Left ventricle myocardium superior (tissue), 1 donor: ENCODE measurements around the gene MYCL. TPM values are rescaled to one million over a fixed set of nuclear protein-coding genes. Genes with fewer than 3 reads are reported as not detected.

ENCODE experiments used
- ATAC-seq: fragments of 200-7000 bp; cut with Tn5 transposase; one replicate; pipeline ENCODE4 v1.9.1; 2020; ENCODE audit warnings: mild to moderate bottlenecking, moderate library complexity
- DNase-seq: peaks from one replicate; pipeline ENCODE4 v3.0.0-alpha.2; 2020
- intact Hi-C: fragments of 100-400 bp; cut with micrococcal nuclease; formaldehyde crosslinking; loops from one replicate; pipeline ENCODE4 v1.11.0; 2022
- long read RNA-seq: library from polyadenylated mRNA; unstranded; transcript quantifications from one replicate; pipeline ENCODE4 v2.0.0, GENCODE V29; 2021
- total RNA-seq: library from RNA; stranded (reverse); fragmentation: NEBNext Ultra II Directional; extraction: Animal tissue kit (Norgen Biotek cat#: 25700); gene quantifications from one replicate; pipeline ENCODE4 v1.2.1, GENCODE V29; 2021
- donor health status: DM: no; HTN: yes; CAD: no; lungs with severe emphysema.

Gene MYCL, protein sequence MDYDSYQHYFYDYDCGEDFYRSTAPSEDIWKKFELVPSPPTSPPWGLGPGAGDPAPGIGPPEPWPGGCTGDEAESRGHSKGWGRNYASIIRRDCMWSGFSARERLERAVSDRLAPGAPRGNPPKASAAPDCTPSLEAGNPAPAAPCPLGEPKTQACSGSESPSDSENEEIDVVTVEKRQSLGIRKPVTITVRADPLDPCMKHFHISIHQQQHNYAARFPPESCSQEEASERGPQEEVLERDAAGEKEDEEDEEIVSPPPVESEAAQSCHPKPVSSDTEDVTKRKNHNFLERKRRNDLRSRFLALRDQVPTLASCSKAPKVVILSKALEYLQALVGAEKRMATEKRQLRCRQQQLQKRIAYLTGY
- 1.5 TPM for total RNA-seq
- long read RNA-seq, partial matches to known transcripts = 0 of 3 reads
- long read RNA-seq, other reads (novel, unspliced or antisense) = 0 of 3 reads

DNA sequence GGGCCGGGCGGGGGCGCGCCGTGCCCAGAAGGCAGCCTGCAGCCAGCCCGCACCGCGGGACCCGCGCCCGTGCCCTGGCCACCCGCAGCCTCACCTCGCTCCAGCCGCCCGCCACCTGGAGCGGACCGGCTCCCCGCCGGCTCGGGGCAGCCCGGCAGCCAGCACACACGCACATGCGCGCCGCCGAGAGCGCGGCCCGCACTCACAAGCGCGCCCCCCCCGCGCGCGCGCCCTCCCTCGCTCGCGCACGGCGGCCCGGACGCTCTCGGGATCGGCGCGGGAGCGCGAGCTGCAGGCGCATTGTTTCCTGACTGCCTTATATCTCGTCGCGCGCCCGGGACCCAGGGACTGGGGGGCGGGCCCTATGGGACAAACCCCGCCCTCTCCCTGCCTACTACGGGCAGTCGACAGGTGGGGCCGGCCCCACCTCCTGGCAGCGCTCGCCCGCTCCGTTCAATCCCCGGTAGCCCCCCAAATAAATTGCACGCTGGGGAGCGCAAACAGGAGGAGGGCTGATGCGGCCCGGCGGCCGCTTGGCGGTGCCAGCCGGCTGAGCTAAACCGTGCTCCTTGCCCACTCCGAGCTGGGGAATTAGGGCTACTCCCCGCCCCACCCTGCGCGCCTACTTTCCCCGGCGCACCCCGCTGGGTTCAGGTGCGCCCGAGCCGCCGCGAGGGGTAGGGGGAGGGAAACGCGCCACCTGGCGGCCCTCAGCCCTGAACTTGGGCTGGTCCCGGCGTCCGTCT lies at the start of gene MYCL:
MYCL (minus strand) TSS at position 204 of the 746 bp plus-strand sequence. CDS start 483 bp downstream, outside the sequence.
- peak; percentile 84 for DNase-seq
- intact Hi-C loops = loop anchor here (2.0 kb wide), 1 partner anchor 85 kb away; no protein-coding TSS in a partner anchor
- peak; percentile 87 for ATAC-seq

DNA sequence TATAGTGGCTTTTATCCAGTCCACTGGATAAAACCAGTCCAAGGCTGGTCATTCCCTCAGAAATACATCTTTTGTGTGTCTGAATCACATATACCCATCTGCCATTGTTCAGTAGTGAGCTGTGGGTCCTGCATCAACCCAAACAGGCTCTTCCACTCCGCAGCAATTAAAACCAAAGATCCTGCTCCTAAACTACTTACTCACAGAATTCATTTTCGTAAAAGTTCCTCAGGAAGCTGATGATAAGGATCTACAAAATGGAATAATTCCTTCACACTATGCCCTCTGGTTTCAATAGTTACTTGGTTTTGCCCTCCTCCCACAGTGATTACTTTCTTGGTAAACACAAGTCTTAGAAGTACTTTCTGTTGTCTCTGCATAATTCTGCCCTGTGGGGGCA lies 48.2 kb upstream of the MYCL start:
- intact Hi-C loops = no loop called here
- DNase-seq (no peak), ATAC-seq (no peak)

- intact Hi-C loops = no loop called here
- no peak for DNase-seq
- no peak for ATAC-seq
Observed at GRCh38 chr1:39947260-39947659, 45.5 kb upstream of the MYCL start.

GRCh38 chr1:39946216-39946615 lies 44.5 kb upstream of the MYCL start:
- intact Hi-C loops = no loop called here
- DNase-seq (no peak), ATAC-seq (no peak)

DNA sequence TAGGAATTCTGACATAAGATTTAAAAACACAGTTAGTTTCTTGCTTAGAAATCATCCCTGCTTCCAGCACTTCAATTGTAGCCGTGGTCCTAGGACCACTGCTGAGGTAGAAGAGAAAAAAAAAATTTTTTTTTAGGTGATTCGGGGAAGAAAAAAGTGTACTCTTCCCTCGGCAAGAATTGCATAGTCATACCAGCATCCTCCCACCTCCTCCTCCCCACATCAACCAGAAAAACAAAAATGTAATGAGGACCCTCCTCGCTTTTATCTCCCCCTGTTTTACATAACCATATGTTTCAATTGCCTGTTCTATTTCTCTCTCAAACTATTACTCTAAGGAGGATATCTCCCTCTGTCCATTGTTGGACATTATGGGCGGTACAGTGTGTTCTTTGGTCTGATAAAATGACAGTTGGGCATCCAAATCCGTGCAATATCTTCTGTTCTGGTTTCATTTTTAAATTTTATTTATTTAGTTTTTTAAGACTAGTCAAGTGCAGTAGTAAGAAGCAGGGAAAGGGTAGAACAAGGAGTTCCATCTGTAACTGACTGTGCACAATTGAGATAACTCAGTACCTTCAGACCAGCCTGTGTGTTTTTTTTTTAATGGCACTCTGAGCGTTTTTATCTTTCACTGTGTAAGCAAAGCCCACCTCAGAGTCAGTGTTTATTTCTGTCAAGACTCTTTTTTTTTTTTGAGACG lies 42.8 kb upstream of the MYCL start:
- intact Hi-C loops = no loop called here
- ATAC-seq = no peak
- DNase-seq = no peak

DNA sequence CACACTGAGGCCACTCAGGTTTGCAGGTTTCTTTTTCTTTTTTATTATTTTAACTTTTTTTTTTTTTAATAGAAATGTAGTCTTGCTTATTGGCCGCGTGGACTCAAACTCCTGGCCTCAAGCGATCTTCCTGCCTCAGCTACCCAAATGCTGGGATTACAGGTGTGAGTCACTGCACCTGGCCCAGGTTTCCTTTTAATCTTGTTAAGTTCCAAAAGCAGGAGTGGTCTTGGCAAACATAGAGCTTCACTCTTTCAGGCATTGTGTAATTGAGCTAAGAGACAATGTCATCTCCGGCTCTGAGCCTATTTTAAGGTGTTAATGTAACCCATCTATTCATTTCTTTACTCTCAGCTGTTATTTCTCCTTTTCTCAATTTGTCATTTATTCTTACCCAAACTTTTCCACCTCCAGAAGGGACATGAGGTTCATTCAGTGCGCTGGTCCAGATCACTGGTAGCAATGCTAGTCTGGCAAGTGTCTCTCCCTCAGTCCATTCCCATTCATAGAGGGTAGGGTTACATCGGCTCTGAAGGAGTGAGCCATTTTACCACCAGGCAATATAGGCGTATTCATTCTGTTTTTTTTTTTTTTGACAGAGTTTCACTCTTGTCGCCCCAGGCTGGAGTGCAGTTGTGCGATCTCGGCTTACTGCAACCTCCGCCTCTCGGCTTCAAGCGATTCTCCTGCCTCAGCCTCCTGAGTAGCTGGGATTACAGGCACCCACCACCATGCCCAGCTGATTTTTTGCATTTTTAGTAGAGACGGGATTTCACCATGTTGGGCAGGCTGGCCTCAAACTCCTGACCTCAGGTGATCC lies 42.0 kb upstream of the MYCL start:
- intact Hi-C loops = no loop called here
- no peak for ATAC-seq
- DNase-seq = no peak

GRCh38 chr1:39940980-39941871 lies 39.5 kb upstream of the MYCL start:
- ATAC-seq (no peak), DNase-seq (no peak)
- intact Hi-C loops = no loop called here

DNA sequence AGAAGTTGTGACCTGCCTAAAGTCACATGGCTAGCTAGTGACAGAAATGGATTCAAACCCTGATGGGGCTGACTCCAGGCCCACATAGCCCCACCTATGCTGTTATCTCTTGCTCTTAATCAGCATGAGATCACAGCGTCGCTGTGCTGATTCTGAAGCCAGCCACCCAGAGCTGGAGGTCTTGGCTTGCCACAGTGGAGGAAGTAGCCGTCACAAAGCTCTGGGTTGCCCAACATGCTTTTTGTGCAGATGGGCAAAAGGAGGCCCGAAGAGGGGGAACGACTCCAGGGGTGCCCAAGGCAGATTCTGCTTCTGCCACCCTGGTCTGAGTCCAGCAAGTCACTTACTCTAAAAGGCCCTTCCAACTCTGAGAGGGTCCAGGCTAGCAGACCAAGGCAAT lies 38.5 kb upstream of the MYCL start:
- DNase-seq = peak; percentile 41
- intact Hi-C loops = no loop called here
- ATAC-seq = peak; percentile 34

GRCh38 chr1:39938856-39939255 lies 37.1 kb upstream of the MYCL start:
- DNase-seq (no peak), ATAC-seq (no peak)
- intact Hi-C loops = no loop called here

GRCh38 chr1:39936724-39937491 lies 35.2 kb upstream of the MYCL start:
- DNase-seq = no peak
- intact Hi-C loops = no loop called here
- ATAC-seq = peak; percentile 61

DNA sequence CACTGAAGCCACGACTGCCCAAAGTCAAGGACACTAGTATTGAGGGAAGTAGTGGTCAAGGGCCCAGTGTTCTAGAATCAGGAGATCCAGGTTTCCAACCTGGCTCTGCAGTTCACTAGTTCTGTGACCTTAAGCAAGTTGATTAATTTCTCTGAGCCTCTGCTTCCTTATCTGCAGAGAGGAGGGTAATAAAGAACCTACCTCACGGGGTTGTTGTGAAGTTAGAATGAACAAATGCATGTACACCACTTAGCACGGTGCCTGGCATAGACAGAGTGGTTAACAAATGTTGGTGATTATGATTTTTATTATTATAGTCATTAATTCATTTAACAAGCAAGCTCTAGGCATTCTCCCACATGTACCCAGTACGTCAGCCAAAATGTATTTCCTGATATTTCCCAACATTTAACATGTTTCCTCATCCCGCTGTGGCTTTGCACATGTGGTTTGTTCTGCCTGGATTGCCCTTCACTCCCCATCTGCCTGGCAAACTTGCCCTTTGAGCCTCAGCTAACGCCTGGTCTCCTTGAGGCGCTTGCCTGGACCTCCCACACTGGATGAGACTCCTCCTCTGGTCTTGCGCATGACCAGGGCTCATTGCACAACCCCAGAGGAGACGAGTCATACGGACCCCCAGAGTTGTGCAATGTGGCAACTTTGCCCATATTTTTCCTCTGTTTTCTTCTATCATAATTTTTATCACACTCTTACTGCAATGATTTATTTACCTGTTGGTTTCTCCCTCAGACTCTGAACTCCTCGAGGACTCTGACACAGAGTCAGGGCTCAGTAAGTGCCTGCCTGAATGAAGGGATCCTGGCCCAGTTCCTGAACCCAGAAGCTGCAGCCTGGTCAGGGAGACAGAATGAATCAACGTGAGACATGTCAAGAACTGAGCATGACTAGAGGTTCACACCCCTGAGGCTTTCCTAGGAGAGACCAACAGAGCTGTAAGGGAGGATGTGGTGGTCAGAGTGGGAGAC lies 32.5 kb upstream of the MYCL start:
- DNase-seq (peak; percentile 64), ATAC-seq (peak; percentile 93)
- intact Hi-C loops = no loop called here

DNA sequence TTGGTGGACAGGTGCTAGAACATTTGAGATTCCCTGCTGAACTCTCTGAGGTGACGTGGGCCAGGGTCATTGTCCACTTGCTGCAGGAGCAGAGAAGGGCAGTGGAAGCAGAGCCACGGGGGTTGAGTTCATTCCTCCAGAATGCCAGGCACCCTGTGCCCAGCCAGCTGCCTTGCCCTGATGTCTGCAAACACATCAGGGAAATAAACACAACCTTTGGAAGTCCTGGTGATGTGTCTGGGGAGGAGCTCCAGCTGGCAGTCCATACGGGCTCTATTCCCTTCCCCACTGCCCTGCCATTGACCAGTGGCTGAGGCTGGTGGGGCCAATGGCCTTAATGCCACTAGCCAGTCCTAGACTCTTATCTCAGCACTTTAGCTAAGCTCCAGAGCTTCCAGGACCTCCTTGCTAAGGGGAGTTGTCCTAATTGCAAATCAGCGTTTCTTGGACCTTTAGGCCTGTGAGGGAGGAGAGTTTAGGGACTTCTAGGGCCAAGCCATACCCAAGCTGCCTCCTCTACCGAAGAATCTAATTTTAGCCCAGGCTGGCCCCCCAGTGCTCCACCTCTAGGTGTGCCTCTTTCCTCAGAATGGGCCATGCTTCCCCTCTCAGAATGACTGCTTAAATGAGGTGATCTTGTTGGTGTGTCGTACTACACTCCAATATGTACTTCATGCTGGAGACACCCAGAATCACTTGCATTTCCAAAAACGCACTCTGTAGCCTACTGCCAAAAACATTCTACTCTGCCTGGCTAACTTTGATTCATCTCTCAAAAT lies 27.3 kb upstream of the MYCL start:
- no peak for ATAC-seq
- intact Hi-C loops = no loop called here

GRCh38 chr1:39927538-39927937 lies 25.8 kb upstream of the MYCL start:
- ATAC-seq (peak; percentile 58), DNase-seq (no peak)
- intact Hi-C loops = no loop called here

More for the DNA sequence above, 27.3 kb upstream of the MYCL start:
- DNase-seq = no peak

- DNase-seq (no peak), ATAC-seq (peak; percentile 57)
- intact Hi-C loops = no loop called here
Observed at GRCh38 chr1:39926820-39927219, 25.1 kb upstream of the MYCL start.

GRCh38 chr1:39926343-39926793 lies 24.7 kb upstream of the MYCL start:
- DNase-seq = no peak
- ATAC-seq = peak; percentile 67
- intact Hi-C loops = no loop called here
